Measurements from ENCODE around the gene SLAIN2.

SLAIN2 gene

DNA sequence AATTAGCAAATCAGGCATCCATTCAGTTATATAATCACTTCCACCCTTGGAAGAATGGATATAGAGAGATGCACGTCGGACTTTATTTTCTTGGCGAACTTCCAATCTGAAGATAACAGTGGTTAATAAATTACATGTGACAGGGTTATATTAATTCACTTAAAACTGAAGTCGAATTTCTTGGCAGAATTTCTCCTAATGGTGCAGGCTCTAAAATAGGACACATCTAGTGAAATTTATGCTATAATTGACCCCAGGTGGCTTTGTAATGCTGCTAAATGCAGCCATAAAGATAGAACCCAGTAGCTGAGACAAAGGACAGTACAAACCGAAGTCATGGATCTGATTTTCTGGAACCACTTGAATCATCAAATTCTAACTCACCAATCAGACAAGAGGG lies 121.0 kb downstream of the SLAIN2 start:
- Histone ChIP-seq H3K27ac (ENCODE audit: low read depth, low read length) (no peak overlapping the region), H3K4me3 (ENCODE audit: low read length) (no peak overlapping the region), H3K9ac (ENCODE audit: low read length) (no peak overlapping the region), H3K27me3 (ENCODE audit: control insufficient read depth, insufficient read depth, low read length) (no peaks in the 10 kb centered on the region), H3K36me3 (ENCODE audit: control insufficient read depth, insufficient read depth, low read length) (no peaks in the 10 kb centered on the region), H3K4me1 (ENCODE audit: control insufficient read depth, insufficient read depth, low read length) (no peaks in the 10 kb centered on the region)

GRCh38 chr4:48467442-48467841 lies 126.1 kb downstream of the SLAIN2 start:
- H3K36me3 ChIP-seq (ENCODE audit: control insufficient read depth, insufficient read depth, low read length), result no peaks in the 10 kb centered on the region
- H3K4me3 ChIP-seq (ENCODE audit: low read length), result no peak overlapping the region
- no peaks in the 10 kb centered on the region for H3K4me1 ChIP-seq (ENCODE audit: control insufficient read depth, insufficient read depth, low read length)
- H3K27ac ChIP-seq (ENCODE audit: low read depth, low read length), result no peak overlapping the region
- no peaks in the 10 kb centered on the region for H3K27me3 ChIP-seq (ENCODE audit: control insufficient read depth, insufficient read depth, low read length)
- no peak overlapping the region for H3K9ac ChIP-seq (ENCODE audit: low read length)

- Histone ChIP-seq H3K27me3 (ENCODE audit: control insufficient read depth, insufficient read depth, low read length) (no peaks in the 10 kb centered on the region), H3K9ac (ENCODE audit: low read length) (no peak overlapping the region), H3K36me3 (ENCODE audit: control insufficient read depth, insufficient read depth, low read length) (no peaks in the 10 kb centered on the region), H3K4me1 (ENCODE audit: control insufficient read depth, insufficient read depth, low read length) (no peaks in the 10 kb centered on the region), H3K27ac (ENCODE audit: low read depth, low read length) (no peak overlapping the region), H3K4me3 (ENCODE audit: low read length) (no peak overlapping the region)
These were observed 126.6 kb downstream of the SLAIN2 start for GRCh38 chr4:48467891-48468290.

GRCh38 chr4:48470137-48470536 lies 128.8 kb downstream of the SLAIN2 start:
- H3K27ac ChIP-seq (ENCODE audit: low read depth, low read length), result no peak overlapping the region
- no peaks in the 10 kb centered on the region for H3K4me1 ChIP-seq (ENCODE audit: control insufficient read depth, insufficient read depth, low read length)
- H3K9ac ChIP-seq (ENCODE audit: low read length), result no peak overlapping the region
- H3K36me3 ChIP-seq (ENCODE audit: control insufficient read depth, insufficient read depth, low read length), result no peaks in the 10 kb centered on the region
- no peak overlapping the region for H3K4me3 ChIP-seq (ENCODE audit: low read length)
- H3K27me3 ChIP-seq (ENCODE audit: control insufficient read depth, insufficient read depth, low read length), result no peaks in the 10 kb centered on the region

DNA sequence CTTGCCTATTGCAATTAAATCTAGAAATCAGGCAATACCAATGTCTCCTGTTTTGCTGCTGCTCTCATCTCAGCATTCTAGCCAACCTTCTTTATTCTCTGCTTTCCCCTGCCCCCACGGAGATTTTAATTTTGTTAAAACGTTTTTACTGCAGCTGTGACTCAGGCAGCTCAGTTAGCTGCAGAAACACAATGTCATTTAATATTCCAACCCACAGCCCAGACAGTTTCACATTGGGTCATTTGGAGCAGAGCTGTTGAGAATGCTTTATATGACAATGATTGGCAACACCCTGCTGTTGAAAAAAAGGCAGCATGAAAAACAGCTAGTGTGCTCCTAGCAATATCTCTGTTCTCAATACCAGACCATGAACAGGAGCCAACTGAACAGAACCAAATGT lies 129.2 kb downstream of the SLAIN2 start:
- Histone ChIP-seq H3K36me3 (ENCODE audit: control insufficient read depth, insufficient read depth, low read length) (no peaks in the 10 kb centered on the region), H3K4me3 (ENCODE audit: low read length) (no peak overlapping the region), H3K27me3 (ENCODE audit: control insufficient read depth, insufficient read depth, low read length) (no peaks in the 10 kb centered on the region), H3K9ac (ENCODE audit: low read length) (no peak overlapping the region), H3K4me1 (ENCODE audit: control insufficient read depth, insufficient read depth, low read length) (no peaks in the 10 kb centered on the region), H3K27ac (ENCODE audit: low read depth, low read length) (no peak overlapping the region)

- no peak overlapping the region for H3K9ac ChIP-seq (ENCODE audit: low read length)
- no peaks in the 10 kb centered on the region for H3K27me3 ChIP-seq (ENCODE audit: control insufficient read depth, insufficient read depth, low read length)
- H3K4me3 ChIP-seq (ENCODE audit: low read length), result no peak overlapping the region
- H3K36me3 ChIP-seq (ENCODE audit: control insufficient read depth, insufficient read depth, low read length), result no peaks in the 10 kb centered on the region
- H3K27ac ChIP-seq (ENCODE audit: low read depth, low read length), result no peak overlapping the region
- no peaks in the 10 kb centered on the region for H3K4me1 ChIP-seq (ENCODE audit: control insufficient read depth, insufficient read depth, low read length)
These were observed 131.5 kb downstream of the SLAIN2 start for GRCh38 chr4:48472794-48473193.

DNA sequence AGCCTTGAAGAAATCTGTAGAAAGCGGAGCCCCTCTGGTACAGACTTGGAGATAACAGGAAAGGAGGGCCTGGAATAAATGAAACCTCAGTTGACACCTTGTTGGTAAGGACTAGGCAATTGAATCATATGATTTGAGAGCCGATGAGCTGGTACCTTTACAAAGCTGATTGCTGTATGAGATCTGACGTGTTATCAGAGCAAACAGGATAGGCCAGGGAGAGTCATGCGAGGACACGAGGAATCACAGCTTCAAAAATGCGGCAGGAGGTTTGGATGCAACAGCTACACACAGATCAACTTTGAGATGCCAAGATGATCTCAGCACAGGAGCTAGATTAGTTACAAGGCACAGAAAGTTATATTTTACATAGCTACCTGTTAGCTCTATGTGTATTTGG lies 134.4 kb downstream of the SLAIN2 start:
- Histone ChIP-seq H3K4me3 (ENCODE audit: low read length) (no peak overlapping the region), H3K36me3 (ENCODE audit: control insufficient read depth, insufficient read depth, low read length) (no peaks in the 10 kb centered on the region), H3K4me1 (ENCODE audit: control insufficient read depth, insufficient read depth, low read length) (no peaks in the 10 kb centered on the region), H3K27me3 (ENCODE audit: control insufficient read depth, insufficient read depth, low read length) (no peaks in the 10 kb centered on the region), H3K9ac (ENCODE audit: low read length) (no peak overlapping the region), H3K27ac (ENCODE audit: low read depth, low read length) (no peak overlapping the region)

Data from rectal smooth muscle tissue (tissue), 1 donor.